SKM-1 (cell line): Measurements from ENCODE around the gene LYPD6B.
A peak's percentile ranks its signal among the peaks of the same experiment; 100 is the strongest.

Experiments used
- DNase-seq: peaks from one replicate; lab custom pipeline; 2025; ENCODE audit not compliant: unreplicated experiment; lab: John Stamatoyannopoulos, UW

Gene LYPD6B

DNA sequence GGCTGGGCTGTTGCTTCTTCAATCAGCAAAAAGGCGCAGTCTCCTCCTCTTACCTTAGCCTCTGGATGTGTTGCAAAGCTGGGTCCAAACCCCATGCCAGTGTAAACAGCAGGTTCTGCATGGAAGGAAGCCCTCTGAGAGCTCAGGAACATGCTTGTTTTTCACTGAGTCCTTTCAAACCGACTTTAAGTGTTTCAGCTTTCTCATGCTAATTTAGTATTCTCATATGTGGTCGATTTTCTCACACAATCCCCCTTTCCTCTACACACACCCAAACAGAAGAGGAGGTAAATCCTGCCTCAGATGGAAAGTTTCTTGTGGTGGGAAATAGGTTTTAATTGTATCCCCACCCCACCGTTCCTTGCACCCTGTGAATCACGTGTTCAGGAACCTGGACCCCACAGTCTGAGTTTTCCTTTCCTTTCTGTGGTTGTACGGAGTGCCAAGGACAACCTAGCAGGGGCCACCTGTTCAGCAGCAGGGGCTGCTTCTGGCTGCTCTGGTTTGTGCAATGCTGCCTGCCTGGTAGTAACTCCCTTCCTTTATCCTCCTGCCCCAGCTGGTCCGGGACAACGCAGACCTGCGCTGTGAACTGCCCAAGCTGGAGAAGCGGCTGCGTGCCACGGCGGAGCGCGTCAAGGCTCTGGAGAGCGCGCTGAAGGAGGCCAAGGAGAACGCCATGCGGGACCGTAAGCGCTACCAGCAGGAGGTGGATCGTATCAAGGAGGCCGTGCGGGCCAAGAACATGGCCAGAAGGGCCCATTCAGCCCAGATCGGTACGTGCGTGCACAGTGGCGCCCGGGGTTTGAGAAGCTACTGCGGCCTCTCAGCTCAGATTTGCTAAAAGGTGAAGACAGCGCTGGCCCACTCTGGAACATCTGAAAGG is 28.7 kb upstream of the LYPD6B start:
- DNase-seq = no peak

DNA sequence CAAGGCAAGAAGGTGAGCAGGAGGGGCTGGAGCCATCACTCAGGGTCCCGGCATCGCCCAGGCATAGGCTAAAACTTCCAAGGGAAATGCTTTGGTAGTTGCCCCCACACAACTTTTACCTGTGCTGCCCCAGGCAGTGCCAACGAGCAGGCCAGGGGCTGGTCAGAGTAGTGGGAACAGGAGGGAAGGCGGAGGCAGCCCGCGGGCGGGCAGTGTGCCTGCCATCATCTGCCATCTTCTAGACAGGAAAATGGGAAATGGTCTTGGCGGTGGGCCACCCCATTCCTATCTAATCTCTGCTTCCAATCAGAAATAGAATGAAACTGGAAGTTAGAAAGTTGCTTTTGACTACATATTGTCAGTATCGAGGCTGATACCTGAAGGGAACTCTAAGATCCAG is 26.0 kb upstream of the LYPD6B start:
- no peak for DNase-seq

DNA sequence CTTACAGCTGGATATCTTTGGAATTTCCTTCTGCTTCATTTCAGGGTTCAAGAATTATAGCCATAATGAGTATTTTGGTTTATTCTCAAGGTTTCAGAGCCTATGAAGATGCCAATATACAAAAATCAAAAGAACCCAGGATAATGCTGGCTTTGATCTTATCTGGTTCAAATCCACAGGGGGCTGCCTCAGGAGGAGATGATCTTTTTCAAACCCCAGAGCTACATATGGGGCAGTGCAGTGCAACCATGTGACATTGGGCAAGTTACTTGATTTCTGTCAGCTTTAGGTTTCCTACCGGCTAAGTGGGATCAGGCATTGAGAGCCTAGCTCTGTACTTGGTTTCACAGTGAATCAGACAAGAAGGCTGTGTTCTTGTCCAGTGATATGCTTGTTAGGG is 23.0 kb upstream of the LYPD6B start:
- no peak for DNase-seq

DNA sequence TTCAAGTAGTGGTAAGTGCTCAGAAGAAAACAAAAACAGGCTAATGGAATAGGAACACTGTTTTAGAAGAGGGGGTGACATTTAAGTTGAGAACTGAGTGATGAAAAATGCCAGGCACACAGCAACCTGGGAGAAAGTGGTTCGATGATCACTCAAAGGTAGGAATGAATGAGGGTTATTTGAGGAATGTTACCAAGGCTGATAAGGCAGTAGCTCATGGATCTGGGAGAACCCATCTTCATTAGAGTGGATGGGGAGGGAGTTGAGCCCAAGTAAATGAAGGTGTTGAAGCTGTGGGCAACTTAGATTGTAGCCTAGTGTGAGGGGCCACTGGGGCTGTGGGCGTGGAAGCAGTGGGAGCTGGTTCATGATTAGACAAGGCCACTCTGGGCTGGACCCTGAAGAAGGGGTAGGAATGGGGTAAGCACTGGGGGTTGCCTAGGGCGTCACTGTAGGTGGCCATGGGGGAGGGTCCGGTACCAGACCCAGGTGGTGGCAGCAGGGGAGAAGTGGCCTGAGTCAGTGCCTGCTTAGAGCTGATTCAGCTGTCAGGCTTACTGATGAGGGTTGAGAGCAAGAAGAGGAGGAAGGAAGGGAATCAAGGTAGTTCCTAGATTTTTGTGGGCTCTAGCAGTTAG is 22.5 kb upstream of the LYPD6B start:
- DNase-seq = no peak

DNA sequence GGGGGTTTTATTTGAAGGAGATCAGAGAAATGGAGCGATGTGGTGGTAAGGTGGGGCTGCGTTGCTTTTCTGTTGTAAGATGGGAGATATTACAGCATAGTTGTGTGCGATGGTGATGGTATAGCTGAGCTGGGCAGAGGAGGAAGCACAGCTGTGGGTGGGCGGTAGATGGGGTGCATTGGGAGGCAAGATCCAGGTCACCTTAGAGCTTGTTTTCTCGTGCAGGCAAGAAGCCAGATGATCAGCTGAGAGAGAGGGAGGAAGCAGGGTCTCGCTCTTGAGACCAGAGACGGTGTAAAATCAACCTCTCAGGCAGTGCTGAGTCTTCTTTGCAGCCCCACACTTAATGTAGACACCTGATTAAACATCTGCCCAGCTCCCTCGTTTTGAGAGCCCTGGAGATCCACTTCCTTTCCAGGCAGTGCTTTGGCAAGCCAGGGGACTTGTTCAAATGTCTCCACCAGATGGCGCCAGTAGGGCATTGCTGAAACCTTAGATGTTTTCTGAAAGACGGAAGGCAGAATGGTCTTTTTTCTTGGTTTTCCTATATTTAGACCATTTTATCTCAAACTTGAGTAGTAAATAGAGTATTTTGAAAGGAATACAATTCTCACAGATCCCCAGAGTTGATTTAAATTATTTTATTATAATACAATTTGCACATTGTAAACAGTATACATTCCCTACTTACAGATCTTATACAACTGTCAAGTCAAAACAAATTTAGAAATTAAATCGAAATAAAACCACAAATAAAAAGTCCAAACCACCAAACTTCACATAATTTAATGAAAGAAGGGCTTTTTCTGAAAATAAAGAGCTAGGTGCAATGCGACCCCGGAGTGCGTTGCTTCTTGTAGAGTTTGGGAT is 21.1 kb upstream of the LYPD6B start:
- DNase-seq = peak; percentile 56

DNA sequence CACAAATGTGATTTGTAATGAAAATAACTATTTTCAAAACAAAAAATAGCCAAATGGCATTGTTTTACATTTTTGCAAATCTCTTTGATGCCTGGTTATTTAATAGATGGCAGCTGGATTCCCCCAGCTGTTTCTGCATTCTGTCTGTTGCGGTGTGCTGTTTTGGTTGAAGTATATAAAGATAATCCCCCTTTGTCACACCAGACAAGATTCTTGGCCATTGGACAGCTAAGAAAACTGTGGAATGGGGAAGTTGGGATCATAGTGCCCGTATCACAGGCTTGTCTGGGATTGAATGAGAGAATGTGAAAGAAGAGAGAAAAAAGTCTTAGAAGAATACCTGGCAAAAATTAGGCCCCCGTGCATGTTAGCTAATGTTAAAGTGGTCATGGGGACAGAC is 19.5 kb upstream of the LYPD6B start:
- DNase-seq = no peak

DNA sequence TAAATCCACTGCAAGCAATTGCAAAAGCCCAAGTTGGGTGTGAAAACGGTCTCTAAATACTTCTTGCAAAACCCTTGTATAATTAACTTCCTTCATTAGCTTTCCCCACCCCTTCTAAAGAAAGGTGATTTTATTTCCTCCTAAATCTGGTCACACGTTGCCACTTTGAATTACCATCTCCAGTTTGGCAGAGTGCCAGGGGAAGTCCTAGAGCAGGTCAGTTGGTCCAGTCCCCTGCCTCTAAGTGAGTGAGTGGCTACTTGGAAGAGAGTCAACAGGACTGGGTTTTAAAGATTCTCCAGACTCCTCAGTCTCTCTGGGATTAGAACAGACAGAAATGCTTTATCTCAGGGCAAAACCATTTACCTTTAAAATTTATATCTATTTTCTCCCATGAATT is 18.7 kb upstream of the LYPD6B start:
- peak; percentile 50 for DNase-seq

DNA sequence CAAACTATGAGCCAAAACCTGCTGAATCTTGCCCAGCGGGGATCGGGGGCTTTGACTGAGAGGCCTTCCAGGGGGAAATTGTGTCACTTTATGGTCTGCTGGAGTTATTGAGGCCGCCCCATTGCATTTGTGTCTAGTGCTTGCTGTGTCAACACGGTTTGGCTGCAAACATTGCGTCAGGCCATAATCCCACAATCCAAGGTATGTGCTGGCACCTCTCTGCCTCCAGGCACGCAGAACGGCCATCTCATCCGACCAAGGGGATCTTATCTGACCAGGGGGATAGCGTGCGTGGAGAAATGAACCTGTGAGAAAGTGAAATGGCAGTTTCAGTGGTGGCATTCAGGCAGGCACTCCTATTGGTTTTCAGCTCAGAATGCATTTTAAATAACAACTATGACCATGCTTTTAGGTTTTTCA is 18.1 kb upstream of the LYPD6B start:
- DNase-seq = no peak

DNA sequence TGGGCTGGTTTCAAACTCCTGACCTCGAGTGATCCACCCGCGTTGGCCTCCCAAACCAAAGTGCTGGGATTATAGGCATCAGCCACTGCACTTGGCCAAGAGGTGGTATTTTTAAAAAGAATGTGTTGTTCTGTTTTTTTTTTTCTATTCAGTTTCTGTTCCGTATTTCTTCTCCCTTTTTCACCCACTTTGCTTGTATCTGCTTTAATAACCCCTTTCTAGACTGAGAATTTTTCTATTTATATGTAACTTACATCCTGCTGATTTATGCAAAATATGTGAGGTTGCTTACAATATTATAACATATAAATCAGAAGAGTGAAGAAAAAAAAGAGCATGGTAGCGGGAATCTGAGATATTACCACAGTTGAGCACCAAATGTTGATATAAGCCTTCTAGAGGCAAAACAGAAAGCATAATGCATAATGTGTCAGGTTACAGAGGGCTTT is 17.2 kb upstream of the LYPD6B start:
- no peak for DNase-seq

DNA sequence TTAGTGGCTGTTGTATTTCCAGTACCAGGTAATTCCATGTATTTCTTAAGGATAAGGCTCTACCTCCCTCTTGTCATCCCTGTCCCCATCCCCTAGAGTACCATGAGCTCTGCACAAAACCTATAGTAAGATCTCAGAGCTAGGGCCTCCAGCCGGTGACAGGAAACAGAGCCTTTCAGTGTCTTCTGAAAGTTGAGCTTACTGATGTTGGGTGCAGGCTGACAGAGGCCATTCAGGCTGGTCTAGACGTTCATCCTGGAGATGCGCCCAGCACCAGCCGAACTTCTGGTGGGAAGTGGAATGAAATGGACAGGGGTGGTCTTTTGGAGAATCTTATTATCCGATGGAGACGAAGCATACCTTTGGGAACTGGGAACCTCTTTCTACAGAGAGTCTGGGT is 16.7 kb upstream of the LYPD6B start:
- DNase-seq = no peak

DNA sequence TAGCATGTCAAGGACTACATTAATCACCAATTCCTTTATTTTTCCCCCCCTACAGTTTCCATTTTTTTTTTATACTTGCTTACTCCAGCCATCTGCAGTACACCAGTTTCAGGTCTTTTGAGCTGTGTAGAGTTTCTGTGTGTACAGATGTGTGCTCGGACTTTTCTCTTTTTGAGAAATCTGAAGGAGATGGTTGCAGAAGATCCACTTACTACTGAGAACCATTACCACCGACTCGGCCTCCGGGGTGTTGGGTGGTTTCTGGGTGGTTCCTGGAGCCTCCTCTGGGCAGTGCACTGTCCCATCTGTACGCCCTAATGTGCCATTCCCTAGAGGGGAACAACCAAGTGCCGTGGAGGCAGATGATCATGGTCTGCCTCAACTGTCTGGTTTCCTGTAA is 15.4 kb upstream of the LYPD6B start:
- no peak for DNase-seq

DNA sequence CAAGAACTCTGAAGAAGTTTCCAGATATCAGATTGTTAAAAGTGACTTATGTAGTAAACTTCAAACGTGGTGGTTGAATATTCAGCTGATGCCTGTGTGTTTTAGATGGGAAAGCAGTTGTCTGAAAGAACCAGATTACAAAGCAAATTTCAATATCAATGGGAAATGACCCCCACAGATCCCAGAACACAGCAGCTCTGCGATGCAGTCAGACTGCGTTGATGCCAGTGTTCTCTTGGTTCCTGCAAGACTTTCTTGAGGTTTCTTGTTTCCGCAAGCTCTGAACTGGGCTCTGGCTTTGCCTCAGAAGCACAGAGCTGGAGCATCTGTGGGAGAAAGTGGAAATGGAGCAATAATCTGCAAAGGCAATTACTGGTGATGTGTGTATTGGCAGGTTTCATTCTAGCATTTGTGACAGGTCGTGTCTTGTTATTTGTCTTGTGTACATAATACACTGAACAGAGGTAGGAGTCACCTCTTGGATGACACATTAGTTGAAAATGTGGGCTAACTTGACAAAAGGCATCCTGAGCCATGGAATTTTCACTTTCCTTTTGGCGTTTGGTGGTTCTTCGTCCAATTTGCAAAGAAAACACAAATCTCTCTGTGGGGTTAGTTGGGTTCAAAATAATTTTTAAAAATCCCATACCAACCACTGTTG is 10.8 kb upstream of the LYPD6B start:
- DNase-seq = no peak

DNA sequence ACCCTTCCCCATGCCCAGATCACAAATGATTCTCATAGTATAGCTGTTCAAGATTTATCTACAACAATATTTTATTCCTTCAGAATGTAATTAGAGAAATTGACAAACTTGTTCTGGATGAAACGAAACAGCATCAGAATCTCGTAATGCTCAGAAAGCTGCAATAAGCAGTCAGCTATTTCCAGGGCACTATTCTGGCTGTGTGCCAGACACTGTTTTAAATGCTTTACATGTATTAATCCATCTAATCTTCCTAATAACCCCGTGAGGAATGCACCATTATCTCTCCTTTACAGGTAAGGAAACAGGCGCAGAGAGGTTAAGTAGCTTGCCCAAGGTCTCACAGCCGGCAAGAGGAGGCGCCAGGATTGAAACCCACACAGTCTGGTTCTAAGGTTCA is 10.1 kb upstream of the LYPD6B start:
- DNase-seq = no peak

DNA sequence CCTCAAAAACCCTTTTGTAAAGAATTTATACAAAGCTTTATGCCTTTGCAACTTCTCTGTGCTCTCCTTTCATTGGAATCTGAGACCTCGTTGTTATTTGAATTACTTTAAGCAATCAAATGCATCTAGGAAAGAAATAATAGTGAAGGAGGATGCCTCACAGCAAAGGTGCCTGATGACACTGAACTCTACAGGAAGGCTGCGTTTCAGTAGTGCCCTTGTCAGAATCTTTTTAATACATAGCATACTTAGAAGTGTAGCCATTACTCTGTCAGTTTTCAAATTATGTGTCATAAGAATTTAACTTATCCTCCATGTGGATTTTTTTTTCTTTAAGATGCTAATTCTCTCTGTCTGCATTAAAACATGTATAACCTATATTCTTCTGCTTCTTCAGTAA is 9.6 kb upstream of the LYPD6B start:
- DNase-seq = no peak

DNA sequence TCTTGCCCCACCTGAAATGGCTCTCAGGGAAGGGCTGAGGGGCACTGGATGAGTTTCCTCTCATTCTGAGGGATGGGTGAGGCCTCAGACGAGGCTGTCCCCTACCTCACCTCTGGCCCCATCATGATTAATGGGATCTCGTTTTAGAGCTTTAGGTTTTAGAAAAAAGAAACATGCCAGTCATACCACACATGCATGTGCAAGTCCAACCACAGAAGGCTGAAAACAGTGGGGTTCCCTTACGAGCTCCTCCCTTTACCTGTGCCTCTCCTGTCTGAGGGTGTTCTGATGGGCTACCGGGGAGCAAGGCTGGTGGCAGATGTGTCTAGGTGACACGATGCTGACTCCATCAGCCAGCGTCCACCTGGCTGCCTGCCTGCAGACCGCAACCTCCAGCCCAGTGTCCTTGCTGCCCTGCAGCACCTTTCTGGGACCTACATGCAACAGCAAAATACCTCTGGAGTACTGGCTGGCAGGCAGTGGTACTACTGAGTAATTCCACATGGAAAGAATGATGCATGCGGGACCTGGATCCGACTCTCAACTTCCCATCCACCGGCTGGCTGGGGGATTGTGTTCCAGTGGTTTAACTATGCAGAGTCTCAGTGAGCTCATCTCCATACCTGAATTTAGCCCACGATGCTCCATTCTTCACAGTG is 9.1 kb upstream of the LYPD6B start:
- no peak for DNase-seq

DNA sequence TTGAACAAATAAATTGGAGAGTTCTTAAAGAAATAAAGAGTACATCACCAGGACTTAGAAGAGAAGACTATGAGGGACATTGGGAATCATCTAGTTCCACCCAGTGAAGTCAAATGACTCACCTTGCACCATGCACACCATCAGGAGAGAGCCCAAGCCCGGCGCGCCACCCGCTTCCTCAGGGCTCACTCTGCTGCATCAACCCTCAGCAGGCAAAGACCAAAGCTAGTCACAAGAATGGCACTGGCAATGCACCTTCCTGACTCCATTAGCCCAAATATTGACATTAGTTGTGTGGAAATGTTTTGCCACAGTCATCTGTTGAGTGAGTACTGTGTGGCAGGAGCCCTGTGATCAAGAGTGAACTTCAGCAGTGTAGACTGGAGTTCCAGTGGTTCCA is 7.1 kb upstream of the LYPD6B start:
- DNase-seq = no peak

DNA sequence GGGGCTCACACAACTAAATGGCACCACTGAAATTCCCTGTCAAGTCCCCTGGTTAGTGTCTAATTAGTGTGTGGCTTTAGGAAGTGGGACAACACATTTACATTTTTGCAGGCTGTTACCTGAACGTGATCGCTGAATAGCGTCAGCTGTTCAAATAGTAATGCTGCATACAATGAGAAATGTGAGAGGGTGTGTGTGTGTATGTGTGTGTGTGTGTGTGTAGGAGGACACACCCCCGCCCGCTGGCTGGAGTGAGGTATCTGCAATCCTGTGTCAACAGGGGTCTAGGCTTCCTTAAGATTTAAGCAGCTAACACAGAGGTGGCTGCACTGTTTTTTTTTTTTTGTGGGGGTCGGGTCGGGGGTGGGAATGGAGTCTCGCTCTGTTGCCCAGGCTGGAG is 4.8 kb upstream of the LYPD6B start:
- no peak for DNase-seq

DNA sequence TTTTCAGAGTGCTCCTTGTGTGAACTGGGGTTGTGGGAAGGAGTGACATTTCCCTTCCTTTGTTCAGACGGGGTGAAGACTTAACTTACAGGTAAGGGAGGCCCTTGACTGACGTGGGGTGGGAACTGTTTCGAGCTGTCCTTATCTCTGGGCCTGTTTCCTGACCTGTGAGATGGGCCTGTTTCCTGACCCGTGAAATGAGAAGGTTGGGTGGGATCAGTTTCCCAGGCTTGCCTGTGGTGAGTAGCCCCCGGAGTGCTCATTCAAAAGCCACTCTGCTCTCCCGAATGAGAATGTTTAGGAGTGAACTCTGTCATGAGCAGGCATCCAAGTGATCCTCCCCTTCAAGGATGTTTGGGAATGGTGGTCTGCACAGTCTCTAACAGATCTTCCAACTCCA is 4.1 kb upstream of the LYPD6B start:
- DNase-seq = no peak

DNA sequence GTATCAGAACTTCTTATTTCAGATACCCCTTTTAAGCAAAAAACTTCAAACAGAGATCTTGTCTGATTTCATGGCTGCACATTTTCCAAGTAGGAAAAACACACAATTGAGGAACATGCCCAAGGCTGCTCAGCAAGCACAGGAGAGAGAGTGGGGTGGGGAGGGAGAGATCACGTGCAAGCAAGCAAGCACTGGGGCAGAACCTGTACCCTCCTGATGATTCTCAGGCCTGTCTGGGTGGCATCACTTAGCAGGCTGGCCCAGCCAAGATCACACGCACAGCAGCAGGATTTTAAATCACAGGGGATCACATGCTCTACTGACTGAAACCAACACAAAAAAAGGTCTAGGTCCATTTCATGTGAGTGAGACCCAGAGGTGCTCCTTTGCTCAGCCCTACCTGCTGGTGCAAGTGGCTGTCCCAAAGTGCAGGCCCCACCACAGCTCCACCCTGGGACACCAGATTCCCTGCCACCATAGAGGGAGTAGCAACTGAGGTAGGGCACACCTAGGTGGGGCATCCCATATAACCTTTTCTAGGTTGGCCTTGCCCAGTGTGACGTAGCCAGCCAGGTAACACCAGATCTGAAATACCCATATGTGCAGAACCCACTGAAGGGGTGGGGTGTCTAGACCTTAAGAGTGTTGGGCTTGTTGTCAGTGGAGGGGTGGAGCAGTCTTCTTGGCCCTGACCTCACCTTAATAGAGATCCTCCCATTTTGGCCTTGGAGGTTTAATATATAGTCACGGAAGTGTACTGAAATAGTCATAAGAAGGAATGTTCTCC is 1.8 kb upstream of the LYPD6B start:
- no peak for DNase-seq

DNA sequence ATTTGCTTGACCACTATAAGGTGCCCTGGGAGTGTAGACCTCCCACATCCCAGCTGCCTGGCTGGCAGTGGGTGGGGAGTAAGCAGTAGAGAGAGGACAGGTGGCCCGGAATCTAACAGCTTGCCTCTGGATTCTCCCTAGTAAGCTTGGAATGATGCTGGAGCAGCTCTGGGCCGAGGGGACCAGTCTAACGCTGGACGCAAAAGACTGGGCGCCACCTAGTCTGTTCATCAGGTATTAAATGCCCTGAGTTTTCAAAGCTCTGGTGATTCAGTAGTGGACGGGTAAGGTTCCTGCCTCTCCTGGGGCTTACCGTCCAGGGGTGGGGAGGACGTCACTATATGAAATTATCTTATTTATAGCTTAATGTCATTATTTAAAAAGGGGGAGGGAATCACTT is 648 bp upstream of the LYPD6B start:
- DNase-seq = no peak
